Right cardiac atrium (tissue), 5 donors: ENCODE measurements around the gene HCN1. TPM values are rescaled to one million over a fixed set of nuclear protein-coding genes. Genes with fewer than 3 reads are reported as not detected.
"Not testable (repeated sequence)": the region's sequence is repeated elsewhere in the genome, so short reads cannot be mapped to it uniquely, and the experiment has no call there.

Experiments used
- ATAC-seq, 2 donors: fragments of 200-7000 bp; cut with Tn5 transposase; one replicate each; pipeline versions ENCODE4 v1.8.0 to v1.9.1; 2020; ENCODE audit warnings: moderate library complexity in 2 of 2, mild to moderate bottlenecking in 1 of 2
- DNase-seq, 3 donors: peaks; one replicate each; pipeline ENCODE4 v3.0.0-alpha.2; 2020
- H3K27ac ChIP-seq: one replicate; pipeline ENCODE4 v1.5.1; 2013; ENCODE audit warnings: mild to moderate bottlenecking, low read length, control low read depth, moderate library complexity
- H3K27me3 ChIP-seq: one replicate; pipeline ENCODE4 v1.6.1; 2013; ENCODE audit not compliant: control insufficient read depth, insufficient read depth
- H3K4me1 ChIP-seq: one replicate; pipeline ENCODE4 v1.6.1; 2013; ENCODE audit warnings: low read length; ENCODE audit not compliant: control insufficient read depth, insufficient read depth
- H3K4me3 ChIP-seq: one replicate; pipeline ENCODE4 v1.5.1; 2013; ENCODE audit warnings: low read length, control low read depth
- H3K9me3 ChIP-seq: one replicate; pipeline ENCODE4 v1.6.1; 2013; ENCODE audit warnings: low read length; ENCODE audit not compliant: control insufficient read depth
- WGBS: extraction: QIAGEN DNeasy Blood & Tissue Kit; methylation state at CpG from one replicate; pipeline ENCODE4 v1.1.7; 2013; 5-methylcytosine and 5-hydroxymethylcytosine counted together
- intact Hi-C, 4 donors: fragments of 100-400 bp; cut with DNase I; formaldehyde crosslinking; loops; one replicate each; pipeline versions ENCODE4 v1.11.0 to v1.14.0; 2022 to 2023
- polyA plus RNA-seq: library from polyadenylated mRNA; stranded (reverse); fragments of 200-250 nt; gene quantifications from one replicate; pipeline ENCODE4 v1.2.3, GENCODE V29; 2013
- total RNA-seq, 4 donors: library from RNA; stranded (reverse); fragmentation: NEBNext Ultra II Directional; extraction: Animal tissue kit (Norgen Biotek cat#: 25700); gene quantifications; one replicate each; pipeline ENCODE4 v1.2.1, GENCODE V29; 2021
- donor health status: healthy with polysubstance abuse.
- donor health status: DM: no; HTN: yes; CAD: no.
- donor health status: DM: no; HTN: no; CAD: no.
- donor health status: DM: no; HTN: yes; CAD: no; lungs with severe emphysema.
- donor health status: DM: yes; HTN: yes; CAD: no.

The HCN1 gene
- total and polyA plus RNA-seq, 5 donors: 5.1 to 15.5 (median 14.2) TPM

- no peak overlapping the region for H3K27ac ChIP-seq
- intact Hi-C loops: no loop called here
Measured at GRCh38 chr5:45383985-45384384, 312.2 kb downstream of the HCN1 start.

GRCh38 chr5:45382583-45382982 lies 313.6 kb downstream of the HCN1 start:
- Histone ChIP-seq H3K27ac (no peak overlapping the region), H3K4me3 (no peak overlapping the region), H3K9me3 (no peaks in the 10 kb centered on the region), H3K4me1 (no peaks in the 10 kb centered on the region), H3K27me3 (no peaks in the 10 kb centered on the region)
- ATAC-seq (no peak), DNase-seq (no peak)
- WGBS: 94% methylated on average over 2 of the region's 2 CpGs
- intact Hi-C loops: no loop called here

More at GRCh38 chr5:45383985-45384384, 312.2 kb downstream of the HCN1 start:
- WGBS: 39% methylated on average over 2 of the region's 2 CpGs
- Histone ChIP-seq H3K4me1 (no peaks in the 10 kb centered on the region), H3K4me3 (no peak overlapping the region), H3K27me3 (no peaks in the 10 kb centered on the region), H3K9me3 (no peaks in the 10 kb centered on the region)
- ATAC-seq (no peak), DNase-seq (no peak)

- Histone ChIP-seq H3K9me3 (no peaks in the 10 kb centered on the region), H3K27me3 (no peaks in the 10 kb centered on the region), H3K27ac (no peak overlapping the region), H3K4me1 (no peaks in the 10 kb centered on the region), H3K4me3 (no peak overlapping the region)
- WGBS: 35% methylated on average over 2 of the region's 2 CpGs
- intact Hi-C loops: no loop called here
- ATAC-seq (no peak), DNase-seq (no peak)
Measured at GRCh38 chr5:45376417-45376816, 319.8 kb downstream of the HCN1 start.

GRCh38 chr5:45372629-45373028 lies 323.6 kb downstream of the HCN1 start:
- no peak for ATAC-seq
- Histone ChIP-seq H3K27ac (no peak overlapping the region), H3K4me3 (no peak overlapping the region), H3K27me3 (no peaks in the 10 kb centered on the region), H3K4me1 (no peaks in the 10 kb centered on the region), H3K9me3 (no peaks in the 10 kb centered on the region)
- WGBS: 88% methylated on average over 10 of the region's 10 CpGs
- DNase-seq: no peak
- intact Hi-C loops: no loop called here

- DNase-seq, H3K27me3 ChIP-seq, H3K4me1 ChIP-seq, H3K9me3 ChIP-seq, H3K27ac ChIP-seq, ATAC-seq, intact Hi-C loops, H3K4me3 ChIP-seq: not testable (repeated sequence)
- 95% methylated on average over 8 of the region's 8 CpGs for WGBS
Measured at GRCh38 chr5:45371423-45371822, 324.8 kb downstream of the HCN1 start.

- intact Hi-C loops: no loop called here
- no peaks in the 10 kb centered on the region for H3K27me3 ChIP-seq
- DNase-seq (no peak), ATAC-seq (no peak)
- no peaks in the 10 kb centered on the region for H3K4me1 ChIP-seq
- no peaks in the 10 kb centered on the region for H3K9me3 ChIP-seq
- 90% methylated on average over 3 of the region's 3 CpGs for WGBS
- H3K27ac ChIP-seq: no peak overlapping the region
- no peak overlapping the region for H3K4me3 ChIP-seq
Measured at GRCh38 chr5:45355189-45355992, 340.8 kb downstream of the HCN1 start.

- H3K27me3 ChIP-seq: no peaks in the 10 kb centered on the region
Measured at GRCh38 chr5:45336464-45336863, 359.7 kb downstream of the HCN1 start.

GRCh38 chr5:45335978-45336377 lies 360.2 kb downstream of the HCN1 start:
- Histone ChIP-seq H3K4me1 (no peaks in the 10 kb centered on the region), H3K27ac (peak overlapping the region; percentile 24), H3K27me3 (no peaks in the 10 kb centered on the region), H3K9me3 (no peaks in the 10 kb centered on the region), H3K4me3 (no peak overlapping the region)
- DNase-seq (no peak), ATAC-seq (peak; percentile 63 to 78)
- intact Hi-C loops: no loop called here
- 76% methylated on average over 2 of the region's 2 CpGs for WGBS

More at GRCh38 chr5:45336464-45336863, 359.7 kb downstream of the HCN1 start:
- WGBS: 67% methylated on average over 2 of the region's 2 CpGs
- Histone ChIP-seq H3K4me1 (no peaks in the 10 kb centered on the region), H3K9me3 (no peaks in the 10 kb centered on the region), H3K27ac (no peak overlapping the region), H3K4me3 (no peak overlapping the region)
- ATAC-seq (no peak), DNase-seq (no peak)
- intact Hi-C loops: no loop called here

- Histone ChIP-seq H3K27ac (no peak overlapping the region), H3K27me3 (no peaks in the 10 kb centered on the region), H3K4me3 (no peak overlapping the region), H3K4me1 (no peaks in the 10 kb centered on the region), H3K9me3 (no peaks in the 10 kb centered on the region)
- DNase-seq (no peak), ATAC-seq (no peak)
- intact Hi-C loops: no loop called here
Measured at GRCh38 chr5:45335346-45335745, 360.8 kb downstream of the HCN1 start.

GRCh38 chr5:45334939-45335338 lies 361.2 kb downstream of the HCN1 start:
- H3K4me1 ChIP-seq: no peaks in the 10 kb centered on the region
- H3K27me3 ChIP-seq: no peaks in the 10 kb centered on the region
- intact Hi-C loops: no loop called here
- no peak for DNase-seq
- no peaks in the 10 kb centered on the region for H3K9me3 ChIP-seq
- no peak overlapping the region for H3K4me3 ChIP-seq
- WGBS: 54% methylated on average over 1 of the region's 1 CpG
- peak; percentile 74 to 82 for ATAC-seq
- H3K27ac ChIP-seq: no peak overlapping the region

GRCh38 chr5:45312627-45313026 lies 383.6 kb downstream of the HCN1 start:
- WGBS: 87% methylated on average over 8 of the region's 8 CpGs
- H3K27me3 ChIP-seq, H3K4me1 ChIP-seq, H3K27ac ChIP-seq, H3K4me3 ChIP-seq, intact Hi-C loops, H3K9me3 ChIP-seq, ATAC-seq: not testable (repeated sequence)
- peak in 1 of 3 donors; percentile 30 for DNase-seq

- intact Hi-C loops: no loop called here
- H3K4me1 ChIP-seq: no peaks in the 10 kb centered on the region
- H3K4me3 ChIP-seq: no peak overlapping the region
- DNase-seq: no peak
- H3K27ac ChIP-seq: no peak overlapping the region
- no peaks in the 10 kb centered on the region for H3K9me3 ChIP-seq
- WGBS: 86% methylated on average over 2 of the region's 2 CpGs
- ATAC-seq: no peak
- no peaks in the 10 kb centered on the region for H3K27me3 ChIP-seq
Measured at GRCh38 chr5:45295231-45295630, 400.9 kb downstream of the HCN1 start.
